SK-N-SH (cell line): ENCODE measurements around the gene FGD2. TPM values are rescaled to one million over a fixed set of nuclear protein-coding genes. Genes with fewer than 3 reads are reported as not detected.

ENCODE experiments used
- CTCF ChIA-PET: fragments of 300-600, 350-600 bp; formaldehyde crosslinking; extraction: SDS; loops from one replicate; lab custom pipeline; 2021; lab: Yijun Ruan, JAX
- POLR2A ChIA-PET: fragments of 350-600 bp; sonication (Branson Sonifier 250); formaldehyde crosslinking; extraction: SDS; loops from one replicate; lab custom pipeline; 2020; ENCODE audit warnings: antibody characterized with exemption, inconsistent platforms; lab: Yijun Ruan, JAX
- DNase-seq: peaks from one replicate; pipeline ENCODE4 v3.0.0; 2012
- H2AFZ ChIP-seq: fragments of 200-600 bp; sonication (generic); 2 replicates; pipeline ENCODE4 v1.8.1; 2016; ENCODE audit warnings: antibody characterized with exemption, mild to moderate bottlenecking, low read depth
- H3F3A ChIP-seq: fragments of 200-600 bp; sonication (generic); replicated peaks from 2 replicates; pipeline ENCODE3; 2016; ENCODE audit warnings: antibody characterized with exemption, mild to moderate bottlenecking; ENCODE audit not compliant: insufficient read depth
- H3K27ac ChIP-seq, 2 experiments: fragments of 200-500 bp in 1 of 2; fragments of 200-600 bp in 1 of 2; sonication (Bioruptor generic) in 1 of 2; sonication (generic), shearing (Covaris generic) in 1 of 2; 2 replicates each; pipeline versions ENCODE4 v1.5.1 to v1.6.1; 2014 to 2016; ENCODE audit warnings: low read depth in 2 of 2, inconsistent platforms in 1 of 2, low read length in 1 of 2, mild to moderate bottlenecking in 1 of 2, mixed read lengths in 1 of 2
- H3K27me3 ChIP-seq: fragments of 200-600 bp; sonication (generic), shearing (Covaris generic); 2 replicates; pipeline ENCODE4 v1.6.1; 2016; ENCODE audit warnings: mixed run types; ENCODE audit not compliant: insufficient read depth
- H3K36me3 ChIP-seq, 2 experiments: fragments of 200-500 bp in 1 of 2; fragments of 200-600 bp in 1 of 2; sonication (Bioruptor generic) in 1 of 2; sonication (generic) in 1 of 2; replicated peaks in 1 of 2; 2 replicates each; pipeline versions ENCODE3 to v1.5.1; 2014 to 2016; ENCODE audit warnings: low read length in 1 of 2, mild to moderate bottlenecking in 1 of 2; ENCODE audit not compliant: insufficient read depth in 2 of 2, control insufficient read depth in 1 of 2
- H3K4me1 ChIP-seq, 2 experiments: fragments of 200-500 bp in 1 of 2; fragments of 200-600 bp in 1 of 2; sonication (Bioruptor generic) in 1 of 2; sonication (generic), shearing (Covaris generic) in 1 of 2; 2 replicates each; pipeline versions ENCODE4 v1.5.1 to v1.6.1; 2014 to 2016; ENCODE audit warnings: low read depth in 1 of 2, low read length in 1 of 2, mixed run types in 1 of 2; ENCODE audit not compliant: insufficient read depth in 2 of 2, control insufficient read depth in 1 of 2
- H3K4me2 ChIP-seq: fragments of 200-600 bp; sonication (generic), shearing (Covaris generic); 2 replicates; pipeline ENCODE4 v1.6.1; 2017; ENCODE audit warnings: mixed run types
- H3K4me3 ChIP-seq, 2 experiments: fragments of 200-500 bp in 1 of 2; fragments of 200-600 bp in 1 of 2; sonication (Bioruptor generic) in 1 of 2; sonication (generic), shearing (Covaris generic) in 1 of 2; 2 replicates each; pipeline versions ENCODE4 v1.5.1 to v1.8.1; 2014 to 2016; ENCODE audit warnings: low read depth in 2 of 2, inconsistent platforms in 1 of 2, low read length in 1 of 2, mild to moderate bottlenecking in 1 of 2, mixed read lengths in 1 of 2, moderate library complexity in 1 of 2
- H3K79me2 ChIP-seq: fragments of 200-600 bp; sonication (generic); 2 replicates; pipeline ENCODE4 v1.8.1; 2017; ENCODE audit warnings: mild to moderate bottlenecking; ENCODE audit not compliant: insufficient read depth
- H3K9ac ChIP-seq: fragments of 200-600 bp; sonication (generic); 2 replicates; pipeline ENCODE4 v1.6.1; 2017; ENCODE audit warnings: mixed run types
- H3K9me2 ChIP-seq: fragments of 200-600 bp; sonication (generic); 2 replicates; pipeline ENCODE4 v1.6.1; 2017; ENCODE audit warnings: mixed run types
- H3K9me3 ChIP-seq: fragments of 200-600 bp; sonication (generic); 2 replicates; pipeline ENCODE4 v1.6.1; 2017; ENCODE audit warnings: mixed run types, mild to moderate bottlenecking, moderate library complexity
- H4K20me1 ChIP-seq: fragments of 200-600 bp; sonication (generic); 2 replicates; pipeline ENCODE4 v1.6.1; 2017; ENCODE audit warnings: mild to moderate bottlenecking, mixed run types; ENCODE audit not compliant: insufficient read depth
- CHD2 ChIP-seq: fragments of 150-350 bp; IDR thresholded peaks from 2 replicates; pipeline ENCODE4 v1.6.1; 2018; ENCODE audit warnings: low read length; ENCODE audit not compliant: partially characterized antibody
- MAX ChIP-seq: IDR thresholded peaks from 2 replicates; pipeline ENCODE4 v1.4.0; 2012; ENCODE audit warnings: low read depth
- NFIC ChIP-seq: IDR thresholded peaks from 2 replicates; pipeline ENCODE4 v1.4.0; 2012; ENCODE audit warnings: borderline replicate concordance
- NRF1 ChIP-seq: IDR thresholded peaks from 2 replicates; pipeline ENCODE4 v1.6.1; 2012; ENCODE audit warnings: low read depth, mild to moderate bottlenecking, low read length
- REST ChIP-seq: IDR thresholded peaks from 2 replicates; pipeline ENCODE4 v1.6.1; 2012; ENCODE audit warnings: mild to moderate bottlenecking, low read depth, low read length, moderate library complexity
- USF2 ChIP-seq: fragments of 150-350 bp; IDR thresholded peaks from 2 replicates; pipeline ENCODE4 v1.6.1; 2017; ENCODE audit warnings: antibody characterized with exemption, low read length, low read depth, borderline replicate concordance
- WGBS: methylation state at CpG from one replicate; pipeline ENCODE4 v1.1.6; 2017; ENCODE audit warnings: low lambda C conversion rate; 5-methylcytosine and 5-hydroxymethylcytosine counted together
- polyA plus RNA-seq, 3 experiments: library from polyadenylated mRNA; depleted of rRNA; stranded (reverse); fragments of >200 nt; gene quantifications; 2 replicates each; pipeline ENCODE4 v1.2.3, GENCODE V29; 2012

Gene FGD2
- polyA plus RNA-seq, 1 of the 3 experiments (the other 2 are of a cell fraction): not detected

GRCh38 chr6:36973647-36974046, 31.8 kb upstream of the FGD2 start:
- Histone ChIP-seq H3F3A (no peaks in the 10 kb centered on the region), H3K4me3 (no peak overlapping the region), H3K27ac (no peak overlapping the region), H3K79me2 (no peaks in the 10 kb centered on the region; the same call in 1 of the 2 replicates), H2AFZ (no peak overlapping the region), H3K4me2 (no peak overlapping the region), H3K36me3 (peaks cover 60 to 94% of the 10 kb centered on the region in 2 experiments), H3K4me1 (no peaks in the 10 kb centered on the region), H3K9ac (no peak overlapping the region), H3K9me3 (no peaks in the 10 kb centered on the region), H4K20me1 (peaks cover 21% of the 10 kb centered on the region; the same call in 1 of the 2 replicates), H3K27me3 (no peaks in the 10 kb centered on the region), H3K9me2 (no peaks in the 10 kb centered on the region)
- POLR2A ChIA-PET: no interaction called here
- no peak for DNase-seq
- TF ChIP-seq MAX: no peak
- CTCF ChIA-PET: no interaction called here
- 90% methylated on average over 4 of the region's 4 CpGs for WGBS

- ChIA-PET CTCF (interaction anchor here (1.8 to 7.7 kb wide), 3 partner anchors 44 to 209 kb away, joined by 5 to 46 read pairs (median 8); partner anchors contain the start of gene C6orf89), POLR2A (no interaction called here)
- Histone ChIP-seq H2AFZ (no peak overlapping the region), H3K27me3 (no peaks in the 10 kb centered on the region), H3K9ac (no peak overlapping the region), H3K27ac (no peak overlapping the region), H3K4me3 (no peak overlapping the region), H3K4me2 (no peak overlapping the region), H3K4me1 (peaks cover 3 to 4% of the 10 kb centered on the region in 2 experiments; a peak in 1 of 4 replicates), H3K9me3 (no peaks in the 10 kb centered on the region), H3K79me2 (peaks cover 17% of the 10 kb centered on the region), H3K36me3 (peaks cover 53 to 79% of the 10 kb centered on the region in 2 experiments), H3F3A (no peaks in the 10 kb centered on the region), H4K20me1 (peaks cover 38% of the 10 kb centered on the region), H3K9me2 (no peaks in the 10 kb centered on the region)
- WGBS: 96% methylated on average over 4 of the region's 7 CpGs
- TF ChIP-seq NFIC (no peak), NRF1 (no peak), REST (no peak), USF2 (no peak), CHD2 (no peak)
- no peak for DNase-seq
Observed at GRCh38 chr6:36975231-36976006, 30.0 kb upstream of the FGD2 start.
